ENCODE data around the gene SLC6A15.

DNA sequence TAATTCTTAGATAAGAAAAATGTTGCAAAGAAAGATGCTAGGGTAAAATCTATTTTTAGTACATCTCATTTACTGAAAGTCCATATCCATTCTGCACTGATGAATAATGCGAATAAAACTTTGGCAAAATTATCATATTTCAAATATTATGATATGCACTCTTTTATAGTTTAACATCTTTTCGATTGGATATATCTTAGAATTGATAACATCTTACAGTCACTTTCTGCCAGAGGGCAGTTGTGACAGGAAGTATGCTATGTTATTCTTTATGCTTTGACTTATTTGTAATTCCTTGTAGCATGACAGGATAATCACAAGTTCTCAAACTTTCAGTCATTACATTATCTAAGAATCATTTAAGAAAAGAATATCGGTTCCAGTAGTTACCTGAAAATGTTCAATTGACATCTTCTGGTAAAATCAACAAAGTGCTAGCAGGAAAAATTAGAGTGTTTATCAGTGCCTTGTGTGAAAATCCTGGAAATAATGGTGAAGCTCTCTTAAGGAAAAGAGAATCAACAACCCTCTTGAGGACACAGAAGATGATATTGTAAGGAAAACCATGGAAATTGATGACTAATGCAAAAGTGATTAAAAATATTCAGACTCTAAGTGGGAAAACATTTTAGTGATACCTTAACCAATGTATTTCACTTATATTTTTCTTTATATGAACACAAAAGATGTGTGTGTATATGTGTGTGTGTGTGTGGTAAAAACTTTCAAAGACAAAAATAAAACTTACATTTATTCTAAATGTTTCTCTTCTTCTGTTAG is 95.5 kb downstream of the SLC6A15 start:
- TF ChIP-seq, protein P1, sequence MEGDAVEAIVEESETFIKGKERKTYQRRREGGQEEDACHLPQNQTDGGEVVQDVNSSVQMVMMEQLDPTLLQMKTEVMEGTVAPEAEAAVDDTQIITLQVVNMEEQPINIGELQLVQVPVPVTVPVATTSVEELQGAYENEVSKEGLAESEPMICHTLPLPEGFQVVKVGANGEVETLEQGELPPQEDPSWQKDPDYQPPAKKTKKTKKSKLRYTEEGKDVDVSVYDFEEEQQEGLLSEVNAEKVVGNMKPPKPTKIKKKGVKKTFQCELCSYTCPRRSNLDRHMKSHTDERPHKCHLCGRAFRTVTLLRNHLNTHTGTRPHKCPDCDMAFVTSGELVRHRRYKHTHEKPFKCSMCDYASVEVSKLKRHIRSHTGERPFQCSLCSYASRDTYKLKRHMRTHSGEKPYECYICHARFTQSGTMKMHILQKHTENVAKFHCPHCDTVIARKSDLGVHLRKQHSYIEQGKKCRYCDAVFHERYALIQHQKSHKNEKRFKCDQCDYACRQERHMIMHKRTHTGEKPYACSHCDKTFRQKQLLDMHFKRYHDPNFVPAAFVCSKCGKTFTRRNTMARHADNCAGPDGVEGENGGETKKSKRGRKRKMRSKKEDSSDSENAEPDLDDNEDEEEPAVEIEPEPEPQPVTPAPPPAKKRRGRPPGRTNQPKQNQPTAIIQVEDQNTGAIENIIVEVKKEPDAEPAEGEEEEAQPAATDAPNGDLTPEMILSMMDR (IDR thresholded peaks at IDR 0.05; ENCODE audit: low read depth, low read length): no peak
- no peak for TF ChIP-seq POLR2A (IDR thresholded peaks at IDR 0.05; ENCODE audit: extremely low read depth, insufficient read length)
- no peak for TF ChIP-seq MYC (IDR thresholded peaks at IDR 0.05; ENCODE audit: low read depth, low read length)
- no peak for TF ChIP-seq MAX (IDR thresholded peaks at IDR 0.05; ENCODE audit: low read depth, low read length)
